Measurements from ENCODE around the gene FBRSL1. TPM values are rescaled to one million over a fixed set of nuclear protein-coding genes. Genes with fewer than 3 reads are reported as not detected.

The FBRSL1 gene
- total and polyA plus RNA-seq, 4 donors: 2.5 to 35.5 (median 5.6) TPM

GRCh38 chr12:132460571-132460970 lies 29.4 kb upstream of the FBRSL1 start:
- peaks cover 0 to 3% (median 0%) of the 10 kb centered on the region in 4 donors for H3K27me3 ChIP-seq (ENCODE audit: control insufficient read depth in 4 of 4, insufficient read depth in 4 of 4, low read length in 3 of 4)
- WGBS: 65% methylated on average over 13 of the region's 13 CpGs

GRCh38 chr12:132461526-132461925 lies 28.4 kb upstream of the FBRSL1 start:
- Histone ChIP-seq H3K27ac (ENCODE audit: low read depth in 1 of 2, low read length in 2 of 2) (no peak overlapping the region), H3K4me1 (ENCODE audit: control insufficient read depth in 4 of 4, insufficient read depth in 4 of 4, low read length in 3 of 4) (no peaks in the 10 kb centered on the region), H3K4me3 (ENCODE audit: low read depth in 1 of 3, low read length in 3 of 3) (no peak overlapping the region), H3K9me3 (ENCODE audit: control insufficient read depth in 4 of 4, low read length in 3 of 4) (no peaks in the 10 kb centered on the region), H3K9ac (ENCODE audit: low read depth in 1 of 2, low read length in 2 of 2) (no peak overlapping the region), H3K36me3 (ENCODE audit: control insufficient read depth in 4 of 4, insufficient read depth in 3 of 4, low read depth in 1 of 4, low read length in 3 of 4) (no peaks in the 10 kb centered on the region), H3K27me3 (ENCODE audit: control insufficient read depth in 4 of 4, insufficient read depth in 4 of 4, low read length in 3 of 4) (peaks cover 0 to 3% (median 0%) of the 10 kb centered on the region in 4 donors)
- 84% methylated on average over 10 of the region's 10 CpGs for WGBS
- no peak for DNase-seq (ENCODE audit: low spot score)
- TF ChIP-seq JUND (IDR thresholded peaks at IDR 0.05): no peak
- no peak for TF ChIP-seq ATF3 (IDR thresholded peaks at IDR 0.05)
- TF ChIP-seq FOXA2 (IDR thresholded peaks at IDR 0.05): no peak
- no peak for TF ChIP-seq REST (IDR thresholded peaks at IDR 0.05)
- no peak for TF ChIP-seq EGR1 (IDR thresholded peaks at IDR 0.05; ENCODE audit: low read depth in 2 of 2)
- no peak for TF ChIP-seq RAD21 (IDR thresholded peaks at IDR 0.05)
- no peak for TF ChIP-seq HNF4A (conservative IDR thresholded peaks at IDR 0.05)
- TF ChIP-seq GABPA (IDR thresholded peaks at IDR 0.05 in 1 of 2, conservative IDR thresholded peaks at IDR 0.05 in 1 of 2): no peak
- no peak for TF ChIP-seq NR2F2 (IDR thresholded peaks at IDR 0.05)
- no peak for TF ChIP-seq RXRA (IDR thresholded peaks at IDR 0.05)
- TF ChIP-seq ZBTB33 (IDR thresholded peaks at IDR 0.05): no peak
- no peak for TF ChIP-seq FOXA1 (IDR thresholded peaks at IDR 0.05)
- no peak for TF ChIP-seq HNF4G (IDR thresholded peaks at IDR 0.05)
- TF ChIP-seq CTCF (IDR thresholded peaks at IDR 0.05; ENCODE audit: low read depth, low read length, missing input control): no peak
- TF ChIP-seq TAF1 (conservative IDR thresholded peaks at IDR 0.05): no peak
- TF ChIP-seq MAX (IDR thresholded peaks at IDR 0.05): no peak

More at GRCh38 chr12:132460571-132460970, 29.4 kb upstream of the FBRSL1 start:
- Histone ChIP-seq H3K4me1 (ENCODE audit: control insufficient read depth in 4 of 4, insufficient read depth in 4 of 4, low read length in 3 of 4) (no peaks in the 10 kb centered on the region), H3K27ac (ENCODE audit: low read depth in 1 of 2, low read length in 2 of 2) (no peak overlapping the region), H3K9ac (ENCODE audit: low read depth in 1 of 2, low read length in 2 of 2) (no peak overlapping the region), H3K36me3 (ENCODE audit: control insufficient read depth in 4 of 4, insufficient read depth in 3 of 4, low read depth in 1 of 4, low read length in 3 of 4) (no peaks in the 10 kb centered on the region), H3K4me3 (ENCODE audit: low read depth in 1 of 3, low read length in 3 of 3) (no peak overlapping the region), H3K9me3 (ENCODE audit: control insufficient read depth in 4 of 4, low read length in 3 of 4) (no peaks in the 10 kb centered on the region)
- peak; percentile 15 for TF ChIP-seq CTCF (IDR thresholded peaks at IDR 0.05; ENCODE audit: low read depth, low read length, missing input control)
- no peak for TF ChIP-seq JUND (IDR thresholded peaks at IDR 0.05)
- no peak for DNase-seq (ENCODE audit: low spot score)

All from liver (tissue), 9 donors.